K562 (cell line): ENCODE results near the gene HOXB5. TPM values are rescaled to one million over a fixed set of nuclear protein-coding genes. Genes with fewer than 3 reads are reported as not detected.

Source experiments
- ATF3 ChIP-seq, 2 experiments: fragments of 450-650 bp in 1 of 2; sonication (generic) in 1 of 2; formaldehyde crosslinking in 1 of 2; IDR thresholded peaks in 1 of 2; conservative IDR thresholded peaks in 1 of 2; 2 replicates each; pipeline versions ENCODE4 v1.6.1 to v1.8.1; 2016 to 2023; ENCODE audit warnings: mild to moderate bottlenecking in 2 of 2, moderate library complexity in 2 of 2, inconsistent platforms in 1 of 2, missing genetic modification reagents in 1 of 2
- ATF7 ChIP-seq: fragments of 450-650 bp; IDR thresholded peaks from 2 replicates; pipeline ENCODE4 v1.7.1; 2014; ENCODE audit warnings: mild to moderate bottlenecking, moderate library complexity
- HNRNPLL ChIP-seq: fragments of 200-400 bp; formaldehyde crosslinking; IDR thresholded peaks from 2 replicates; pipeline ENCODE4 v1.6.1; 2017; ENCODE audit warnings: low read length, low read depth, mild to moderate bottlenecking; ENCODE audit not compliant: poor library complexity, severe bottlenecking
- L3MBTL2 ChIP-seq: fragments of 450-650 bp; IDR thresholded peaks from 2 replicates; pipeline ENCODE4 v1.6.1; 2016; ENCODE audit warnings: mild to moderate bottlenecking, moderate library complexity
- MLLT1 ChIP-seq, 2 experiments: fragments of 450-650 bp; IDR thresholded peaks; 2 replicates each; pipeline ENCODE4 v1.6.1; 2016
- MNT ChIP-seq, 2 experiments: fragments of 450-650 bp; conservative IDR thresholded peaks; 2 replicates each; pipeline ENCODE4 v1.6.1; 2017; ENCODE audit warnings: mild to moderate bottlenecking in 2 of 2, moderate library complexity in 2 of 2
- MTA3 ChIP-seq: fragments of 450-650 bp; formaldehyde crosslinking; IDR thresholded peaks from 2 replicates; pipeline ENCODE4 v1.6.1; 2017; ENCODE audit warnings: mild to moderate bottlenecking, borderline replicate concordance
- RNF219 ChIP-seq: fragments of 250-450 bp; sonication (Bioruptor Pico); IDR thresholded peaks from 2 replicates; pipeline ENCODE4 v1.5.0; 2022; ENCODE audit warnings: mild to moderate bottlenecking
- TAF1 ChIP-seq: IDR thresholded peaks from 2 replicates; pipeline ENCODE4 v1.6.1; 2011; ENCODE audit warnings: mild to moderate bottlenecking, low read length, moderate library complexity; ENCODE audit not compliant: insufficient read depth, control insufficient read depth, severe bottlenecking; ENCODE audit errors: extremely low read depth
- YBX1 ChIP-seq: fragments of 450-650 bp; IDR thresholded peaks from 2 replicates; pipeline ENCODE4 v1.7.1; 2016; ENCODE audit warnings: mild to moderate bottlenecking
- ZBTB1 ChIP-seq: sonication (generic); formaldehyde crosslinking; IDR thresholded peaks from 2 replicates; pipeline ENCODE4 v1.8.1; 2023; ENCODE audit warnings: missing genetic modification reagents, low read depth, mild to moderate bottlenecking, borderline replicate concordance
- ZNF445 ChIP-seq: fragments of 250-450 bp; sonication (Bioruptor Pico); IDR thresholded peaks from 2 replicates; pipeline ENCODE4 v1.4.0; 2020; ENCODE audit warnings: low read depth, mild to moderate bottlenecking, moderate library complexity
- ZNF655 ChIP-seq: fragments of 250-450 bp; sonication (Bioruptor Pico); IDR thresholded peaks from 2 replicates; pipeline ENCODE4 v1.5.0; 2021
- ZNF778 ChIP-seq: fragments of 450-650 bp; formaldehyde crosslinking; IDR thresholded peaks from 2 replicates; pipeline ENCODE4 v1.4.0; 2020; ENCODE audit warnings: mild to moderate bottlenecking, moderate library complexity
- polyA plus RNA-seq, 8 experiments: library from polyadenylated mRNA; depleted of rRNA in 4 of 8; stranded (reverse) in 5 of 8; unstranded in 3 of 8; fragments of >200 nt; fragmentation: Nextera tagmentation in 2 of 8; fragmentation: Illumina TruSeq in 1 of 8; extraction: Ambion mirVana in 2 of 8; extraction: Trizol in 1 of 8; gene quantifications; 2 replicates each; pipeline versions ENCODE4 v1.2.1 to v1.2.3, GENCODE V29; 2011 to 2014; ENCODE audit warnings: inconsistent platforms in 1 of 8, missing spikeins in 1 of 8
- total RNA-seq, 7 experiments: library from RNA; depleted of rRNA in 6 of 7; stranded (reverse); fragments of >200 nt in 6 of 7; fragmentation: Illumina TruSeq in 2 of 7; extraction: Trizol in 2 of 7; gene quantifications; 2 replicates each; pipeline versions ENCODE4 v1.2.1 to v1.2.3, GENCODE V29; 2011 to 2021; ENCODE audit warnings: low replicate concordance in 1 of 7
- TF ChIP-seq, protein P1 (sequence below): fragments of 450-650 bp; IDR thresholded peaks from 2 replicates; pipeline ENCODE4 v1.6.1; 2016; ENCODE audit warnings: missing biosample characterization, missing genetic modification characterization

Gene HOXB5
- total and polyA plus RNA-seq, 9 of the 15 experiments (the other 6 are each of a cell fraction or from before 2014, with no cell fraction given): 0.24 to 2.7 (median 0.65) TPM

- peak; percentile 85 to 91 for TF ChIP-seq MLLT1 (IDR thresholded peaks at IDR 0.05)
- no peak for TF ChIP-seq HNRNPLL
- peak; percentile 9; the same call in 1 of the 2 replicates for TF ChIP-seq ATF3 (IDR thresholded peaks at IDR 0.05)
- TF ChIP-seq ATF3 (CRISPR knock-in tag; conservative IDR thresholded peaks at IDR 0.05): no peak
- TF ChIP-seq MTA3: peak; percentile 83; the same call in 1 of the 2 replicates
- TF ChIP-seq RNF219 (CRISPR knock-in tag): no peak
- TF ChIP-seq ZNF445: no peak
- TF ChIP-seq ZNF778 (CRISPR knock-in tag): no peak
- TF ChIP-seq ZBTB1 (CRISPR knock-in tag): no peak
- peak; percentile 93 for TF ChIP-seq ATF7
- peak in 1 of 2 experiments; percentile 17; a peak in 1 of 4 replicates for TF ChIP-seq MNT (conservative IDR thresholded peaks at IDR 0.05)
- peak; percentile 65 for TF ChIP-seq L3MBTL2
- TF ChIP-seq, protein P1, sequence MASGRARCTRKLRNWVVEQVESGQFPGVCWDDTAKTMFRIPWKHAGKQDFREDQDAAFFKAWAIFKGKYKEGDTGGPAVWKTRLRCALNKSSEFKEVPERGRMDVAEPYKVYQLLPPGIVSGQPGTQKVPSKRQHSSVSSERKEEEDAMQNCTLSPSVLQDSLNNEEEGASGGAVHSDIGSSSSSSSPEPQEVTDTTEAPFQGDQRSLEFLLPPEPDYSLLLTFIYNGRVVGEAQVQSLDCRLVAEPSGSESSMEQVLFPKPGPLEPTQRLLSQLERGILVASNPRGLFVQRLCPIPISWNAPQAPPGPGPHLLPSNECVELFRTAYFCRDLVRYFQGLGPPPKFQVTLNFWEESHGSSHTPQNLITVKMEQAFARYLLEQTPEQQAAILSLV (tag): no peak
- TF ChIP-seq ZNF655 (CRISPR knock-in tag): no peak
- peak; percentile 89 for TF ChIP-seq TAF1
- no peak for TF ChIP-seq YBX1
These were observed 37.5 kb upstream of the HOXB5 start (continued) for GRCh38 chr17:48630925-48631692.
